PC-3 (cell line): Measurements from ENCODE around the gene ZNF638.

Experiments used
- CTCF ChIP-seq: fragments of 300-600 bp; sonication (generic); conservative IDR thresholded peaks from 2 replicates; pipeline ENCODE4 v1.5.1; 2017; ENCODE audit warnings: antibody characterized with exemption, low read depth, mild to moderate bottlenecking, low read length
- EZH2 ChIP-seq: fragments of 300-600 bp; sonication (generic); IDR thresholded peaks from one replicate; pipeline ENCODE4 v1.6.1; 2017; ENCODE audit warnings: antibody characterized with exemption, mild to moderate bottlenecking, low read length; ENCODE audit not compliant: unreplicated experiment

GRCh38 chr2:71471276-71471675 is 139.7 kb downstream of the ZNF638 start:
- TF ChIP-seq CTCF (no peak), EZH2 (no peak)
